Urothelium cell line (cell line): ENCODE results near the gene NEB.

Source experiments
- DNase-seq: peaks from one replicate; pipeline ENCODE4 v3.0.0; 2011; ENCODE audit warnings: low spot score, mixed read lengths
- FAIRE-seq: peaks from 2 replicates; lab custom pipeline; 2011; peaks lifted over from hg19 to GRCh38; lab: Jason Lieb, UNC

Gene NEB

GRCh38 chr2:151498178-151498577 is 236.1 kb downstream of the NEB start:
- no peak for DNase-seq
- FAIRE-seq, result no peak

- no peak for FAIRE-seq
- DNase-seq, result no peak
These were observed 242.8 kb downstream of the NEB start for GRCh38 chr2:151491496-151491895.

- no peak for FAIRE-seq
These were observed 244.0 kb downstream of the NEB start for GRCh38 chr2:151490276-151490675.

GRCh38 chr2:151486053-151486452 is 248.2 kb downstream of the NEB start:
- no peak for DNase-seq
- FAIRE-seq, result no peak

More at GRCh38 chr2:151490276-151490675, 244.0 kb downstream of the NEB start:
- DNase-seq, result no peak

GRCh38 chr2:151484100-151484499 is 250.2 kb downstream of the NEB start:
- no peak for FAIRE-seq

GRCh38 chr2:151483546-151483945 is 250.7 kb downstream of the NEB start:
- no peak for FAIRE-seq
- no peak for DNase-seq

More at GRCh38 chr2:151484100-151484499, 250.2 kb downstream of the NEB start:
- DNase-seq, result no peak

- DNase-seq (no peak), FAIRE-seq (no peak)
These were observed 252.0 kb downstream of the NEB start for GRCh38 chr2:151482171-151482725.

GRCh38 chr2:151481744-151482143 is 252.5 kb downstream of the NEB start:
- no peak for FAIRE-seq

GRCh38 chr2:151478011-151478410 is 256.3 kb downstream of the NEB start:
- no peak for FAIRE-seq
- no peak for DNase-seq

More at GRCh38 chr2:151481744-151482143, 252.5 kb downstream of the NEB start:
- DNase-seq, result no peak

- DNase-seq, result no peak
- no peak for FAIRE-seq
These were observed 258.0 kb downstream of the NEB start for GRCh38 chr2:151476287-151476686.

GRCh38 chr2:151475071-151475470 is 259.2 kb downstream of the NEB start:
- no peak for FAIRE-seq
- no peak for DNase-seq

- no peak for FAIRE-seq
- DNase-seq, result no peak
These were observed 261.3 kb downstream of the NEB start for GRCh38 chr2:151472966-151473365.

- DNase-seq (no peak), FAIRE-seq (no peak)
These were observed 263.7 kb downstream of the NEB start for GRCh38 chr2:151470556-151470955.

GRCh38 chr2:151465771-151466170 is 268.5 kb downstream of the NEB start:
- no peak for FAIRE-seq
- DNase-seq, result no peak

- FAIRE-seq (no peak), DNase-seq (no peak)
These were observed 274.9 kb downstream of the NEB start for GRCh38 chr2:151459358-151459757.

GRCh38 chr2:151439127-151439526 is 295.1 kb downstream of the NEB start:
- no peak for DNase-seq
- FAIRE-seq, result no peak

GRCh38 chr2:151438506-151438905 is 295.8 kb downstream of the NEB start:
- no peak for DNase-seq
- FAIRE-seq, result no peak

- no peak for FAIRE-seq
- peak; percentile 4 for DNase-seq
These were observed 296.6 kb downstream of the NEB start for GRCh38 chr2:151437630-151438029.
